GM19372 (cell line): ENCODE results near the gene MED9.

ENCODE experiments used
- ATAC-seq: cut with Tn5 transposase; IDR thresholded peaks from one replicate; pipeline ENCODE4 v1.9.1; 2021; ENCODE audit warnings: mild to moderate bottlenecking, low read depth, moderate library complexity; ENCODE audit not compliant: unreplicated experiment

The MED9 gene

GRCh38 chr17:17500999-17501605 lies 24.3 kb downstream of the MED9 start:
- no peak for ATAC-seq

GRCh38 chr17:17502741-17503565 lies 26.2 kb downstream of the MED9 start:
- no peak for ATAC-seq

GRCh38 chr17:17503566-17504130 lies 26.8 kb downstream of the MED9 start:
- ATAC-seq: no peak

GRCh38 chr17:17504341-17505140 lies 27.7 kb downstream of the MED9 start:
- no peak for ATAC-seq

GRCh38 chr17:17505151-17505550 lies 28.4 kb downstream of the MED9 start:
- ATAC-seq: no peak

GRCh38 chr17:17505610-17506171 lies 28.9 kb downstream of the MED9 start:
- ATAC-seq: no peak

- no peak for ATAC-seq
Measured at GRCh38 chr17:17506181-17506741, 29.5 kb downstream of the MED9 start.

GRCh38 chr17:17506893-17507464 lies 30.2 kb downstream of the MED9 start:
- no peak for ATAC-seq

- no peak for ATAC-seq
Measured at GRCh38 chr17:17507465-17508011, 30.7 kb downstream of the MED9 start.

GRCh38 chr17:17508019-17508535 lies 31.3 kb downstream of the MED9 start:
- no peak for ATAC-seq

GRCh38 chr17:17508646-17509591 lies 32.1 kb downstream of the MED9 start:
- ATAC-seq: no peak

- ATAC-seq: no peak
Measured at GRCh38 chr17:17509601-17510425, 33.0 kb downstream of the MED9 start.

- ATAC-seq: no peak
Measured at GRCh38 chr17:17510456-17511292, 33.9 kb downstream of the MED9 start.

GRCh38 chr17:17511293-17511741 lies 34.5 kb downstream of the MED9 start:
- no peak for ATAC-seq

GRCh38 chr17:17511881-17512858 lies 35.4 kb downstream of the MED9 start:
- ATAC-seq: no peak
